Measurements from ENCODE around the gene ALOX12.

DNA sequence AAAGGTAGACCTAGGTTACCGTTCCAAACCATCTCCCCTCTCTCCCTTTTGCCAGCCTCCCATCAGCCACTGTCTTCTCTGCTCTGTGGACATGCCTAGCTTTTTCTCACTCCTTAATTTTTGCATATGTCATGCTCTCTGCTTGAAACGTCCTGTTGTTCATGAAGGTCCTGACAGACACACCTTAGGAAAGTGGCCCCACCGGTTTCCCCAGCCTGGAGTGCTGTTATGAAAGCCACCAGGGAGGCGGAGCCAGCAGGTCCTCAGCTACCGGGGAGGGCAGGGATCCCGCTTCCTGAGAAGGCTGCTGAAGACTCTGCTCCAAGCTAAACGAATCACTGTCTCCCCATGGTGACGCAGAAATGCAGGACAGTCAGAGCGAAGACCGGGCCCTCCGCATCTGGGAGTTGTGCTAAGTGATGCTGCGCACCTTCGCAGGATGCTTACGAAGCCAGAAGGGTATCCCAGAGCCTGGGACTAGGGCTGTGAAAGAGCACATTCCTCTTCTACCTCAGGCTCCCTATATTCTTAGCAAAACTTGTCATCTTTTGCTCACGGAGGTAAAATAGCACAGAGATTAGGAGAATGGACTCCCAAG is 50.4 kb downstream of the ALOX12 start:
- TF ChIP-seq, protein P1, sequence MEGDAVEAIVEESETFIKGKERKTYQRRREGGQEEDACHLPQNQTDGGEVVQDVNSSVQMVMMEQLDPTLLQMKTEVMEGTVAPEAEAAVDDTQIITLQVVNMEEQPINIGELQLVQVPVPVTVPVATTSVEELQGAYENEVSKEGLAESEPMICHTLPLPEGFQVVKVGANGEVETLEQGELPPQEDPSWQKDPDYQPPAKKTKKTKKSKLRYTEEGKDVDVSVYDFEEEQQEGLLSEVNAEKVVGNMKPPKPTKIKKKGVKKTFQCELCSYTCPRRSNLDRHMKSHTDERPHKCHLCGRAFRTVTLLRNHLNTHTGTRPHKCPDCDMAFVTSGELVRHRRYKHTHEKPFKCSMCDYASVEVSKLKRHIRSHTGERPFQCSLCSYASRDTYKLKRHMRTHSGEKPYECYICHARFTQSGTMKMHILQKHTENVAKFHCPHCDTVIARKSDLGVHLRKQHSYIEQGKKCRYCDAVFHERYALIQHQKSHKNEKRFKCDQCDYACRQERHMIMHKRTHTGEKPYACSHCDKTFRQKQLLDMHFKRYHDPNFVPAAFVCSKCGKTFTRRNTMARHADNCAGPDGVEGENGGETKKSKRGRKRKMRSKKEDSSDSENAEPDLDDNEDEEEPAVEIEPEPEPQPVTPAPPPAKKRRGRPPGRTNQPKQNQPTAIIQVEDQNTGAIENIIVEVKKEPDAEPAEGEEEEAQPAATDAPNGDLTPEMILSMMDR (IDR thresholded peaks at IDR 0.05): no peak
- no peak for TF ChIP-seq POLR2A (IDR thresholded peaks at IDR 0.05)
